ENCODE results near the gene CDH13.

Gene CDH13

DNA sequence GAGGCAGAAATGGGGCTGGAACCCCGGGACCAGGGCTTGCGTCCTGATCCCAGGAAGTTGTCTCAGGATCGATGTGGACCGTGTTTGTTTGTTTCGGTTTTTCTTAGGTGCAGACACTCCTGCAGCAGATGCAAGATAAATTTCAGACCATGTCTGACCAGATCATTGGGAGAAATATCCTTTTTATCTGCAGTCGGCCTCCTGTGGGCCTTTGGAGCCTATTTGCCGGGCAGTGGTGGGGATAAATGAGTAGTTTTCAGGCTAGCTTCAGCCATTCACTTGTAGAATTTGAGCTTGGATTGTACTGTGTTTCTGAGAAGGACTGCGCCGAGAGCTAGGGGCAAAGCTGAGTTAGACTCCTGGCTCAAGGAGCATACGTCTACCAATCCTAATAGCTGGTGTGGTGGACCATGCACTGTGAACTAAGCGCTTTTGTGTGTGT is 1181.8 kb downstream of the CDH13 start:
- Mint-ChIP-seq H3K4me1 (ENCODE audit: low read depth) (peaks cover 64% of the 10 kb centered on the region), H3K4me3 (peak overlapping the region; percentile 98), H3K27ac (peak overlapping the region; percentile 98), H3K27me3 (no peaks in the 10 kb centered on the region), H3K36me3 (ENCODE audit: low read depth) (peaks cover 58% of the 10 kb centered on the region), H3K9me3 (no peaks in the 10 kb centered on the region)
- intact Hi-C loops (cut with micrococcal nuclease): loop anchor here (5.0 kb wide), 2 partner anchors 36 to 89 kb away; partner anchors contain the start of gene MLYCD

DNA sequence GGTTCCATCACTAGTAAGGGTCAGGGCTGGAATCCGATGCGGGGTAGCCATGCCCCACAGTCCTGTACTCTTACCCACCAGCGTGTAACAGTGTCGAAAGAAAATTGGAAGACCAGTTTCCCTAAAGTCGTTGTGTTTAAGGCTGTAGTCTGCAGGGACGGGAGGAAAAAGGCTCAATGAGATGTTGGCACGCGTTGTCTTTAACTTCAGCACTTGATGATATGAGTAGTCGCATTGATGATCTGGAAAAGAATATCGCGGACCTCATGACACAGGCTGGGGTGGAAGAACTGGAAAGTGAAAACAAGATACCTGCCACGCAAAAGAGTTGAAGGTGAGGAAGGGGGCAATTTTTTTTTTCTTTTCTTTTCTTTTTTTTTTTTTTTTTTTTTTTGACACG is 1182.3 kb downstream of the CDH13 start:
- intact Hi-C loops (cut with micrococcal nuclease): loop anchor here (5.0 kb wide), 2 partner anchors 37 to 88 kb away; partner anchors contain the start of gene MLYCD
- Mint-ChIP-seq H3K4me3 (peak overlapping the region; percentile 98), H3K4me1 (ENCODE audit: low read depth) (peaks cover 64% of the 10 kb centered on the region), H3K27me3 (no peaks in the 10 kb centered on the region), H3K27ac (peak overlapping the region; percentile 98), H3K9me3 (no peaks in the 10 kb centered on the region), H3K36me3 (ENCODE audit: low read depth) (peaks cover 58% of the 10 kb centered on the region)

DNA sequence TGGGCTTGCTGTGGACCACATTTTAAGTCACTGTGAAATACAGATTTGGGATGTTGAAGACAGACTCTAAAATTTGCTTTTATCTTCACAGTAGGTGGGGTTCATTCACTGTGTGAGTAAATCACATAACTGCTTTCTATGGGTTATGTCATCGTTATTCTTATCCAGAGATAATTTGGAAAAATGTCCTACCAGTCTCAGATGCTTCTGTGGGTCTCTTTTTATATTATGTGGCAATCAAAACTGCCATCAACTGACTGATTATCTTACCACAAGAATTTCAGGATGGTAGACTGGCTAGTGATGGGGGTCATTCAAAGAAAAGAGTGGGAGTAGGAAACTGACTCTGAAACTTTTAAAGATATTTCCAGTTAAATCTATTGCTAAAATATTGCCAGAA is 1184.1 kb downstream of the CDH13 start:
- Mint-ChIP-seq H3K36me3 (ENCODE audit: low read depth) (peaks cover 58% of the 10 kb centered on the region), H3K4me1 (ENCODE audit: low read depth) (peaks cover 52% of the 10 kb centered on the region), H3K9me3 (no peaks in the 10 kb centered on the region), H3K27ac (no peak overlapping the region), H3K4me3 (no peak overlapping the region), H3K27me3 (no peaks in the 10 kb centered on the region)
- intact Hi-C loops (cut with micrococcal nuclease): no loop called here

DNA sequence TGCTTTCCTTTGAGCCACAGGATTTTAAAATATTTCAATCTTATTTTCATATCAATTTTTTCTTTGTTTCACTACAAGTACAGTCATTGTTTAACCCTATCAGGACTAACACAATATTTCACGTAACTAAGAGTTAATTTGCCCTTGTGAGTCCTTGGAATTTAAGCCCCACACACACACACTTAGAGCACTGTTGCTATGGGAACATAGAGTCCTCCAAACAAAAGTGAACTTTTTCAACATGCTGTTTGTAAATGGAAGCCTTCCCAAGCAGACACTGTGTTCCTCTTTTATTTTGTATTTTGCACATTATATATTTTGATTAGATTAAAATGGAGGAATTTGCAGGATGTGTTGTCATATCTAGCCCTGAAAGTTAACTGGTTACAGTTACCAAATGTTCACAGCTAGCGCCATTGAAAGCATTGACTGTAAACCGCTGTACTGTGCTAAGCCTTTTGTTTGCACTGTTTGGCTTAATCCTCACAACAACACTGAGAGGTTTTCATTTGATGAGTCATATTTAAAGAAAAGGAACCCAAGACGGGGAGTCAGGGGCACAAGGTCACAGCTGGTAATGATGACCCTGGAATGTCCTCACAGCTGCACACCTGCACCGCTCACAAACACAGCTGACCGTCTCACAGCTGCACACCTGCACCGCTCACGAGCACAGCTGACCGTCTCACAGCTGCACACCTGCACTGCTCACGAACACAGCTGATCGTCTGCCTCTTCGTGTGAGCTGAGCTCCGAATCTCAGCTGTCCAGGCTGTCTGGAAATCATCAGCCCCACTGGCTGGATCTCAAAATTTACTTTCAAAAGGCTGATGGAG is 1187.3 kb downstream of the CDH13 start:
- peaks cover 28% of the 10 kb centered on the region for H3K4me1 Mint-ChIP-seq (ENCODE audit: low read depth)
- no peaks in the 10 kb centered on the region for H3K27me3 Mint-ChIP-seq
- intact Hi-C loops (cut with micrococcal nuclease): no loop called here
- H3K36me3 Mint-ChIP-seq (ENCODE audit: low read depth): peaks cover 44% of the 10 kb centered on the region
- H3K4me3 Mint-ChIP-seq: no peak overlapping the region
- no peaks in the 10 kb centered on the region for H3K9me3 Mint-ChIP-seq
- H3K27ac Mint-ChIP-seq: no peak overlapping the region

DNA sequence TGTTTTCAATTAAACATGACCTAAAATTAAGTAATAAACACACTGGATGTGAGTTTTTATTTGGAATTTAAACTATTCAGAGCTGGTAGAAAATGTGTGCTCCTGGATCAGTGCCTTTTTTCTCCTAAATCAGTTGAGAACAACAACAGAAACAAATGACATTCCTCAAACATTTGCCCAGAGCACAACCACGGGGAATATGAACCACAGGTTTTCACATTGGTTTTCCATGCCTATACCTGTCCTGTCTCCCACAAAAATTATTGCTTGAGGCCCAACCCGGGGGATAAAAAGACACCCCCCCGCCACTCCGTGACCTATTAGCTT is 1187.9 kb downstream of the CDH13 start:
- peaks cover 22% of the 10 kb centered on the region for H3K4me1 Mint-ChIP-seq (ENCODE audit: low read depth)
- no peak overlapping the region for H3K27ac Mint-ChIP-seq
- intact Hi-C loops (cut with micrococcal nuclease): no loop called here

DNA sequence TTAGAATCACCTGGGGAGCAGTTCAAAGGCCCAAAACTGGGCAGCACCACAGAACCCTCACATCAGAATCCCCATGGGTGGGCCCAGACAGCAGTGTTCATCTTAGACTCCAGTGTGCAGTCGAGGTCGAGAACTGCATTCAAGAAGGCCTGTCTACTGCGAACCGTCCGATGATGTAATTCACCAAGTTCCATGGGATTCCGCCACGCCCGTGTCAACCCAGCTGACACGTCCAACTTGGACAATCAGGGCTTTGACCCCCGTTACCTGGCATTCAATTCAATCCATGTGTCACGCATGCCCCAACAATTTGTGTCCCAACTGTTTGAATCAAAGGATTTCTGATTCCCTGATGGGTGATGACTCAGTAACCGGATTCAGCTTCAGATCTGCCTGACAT is 1190.3 kb downstream of the CDH13 start:
- Mint-ChIP-seq H3K27ac (no peak overlapping the region), H3K4me1 (ENCODE audit: low read depth) (peaks cover 22% of the 10 kb centered on the region), H3K27me3 (peaks cover 1% of the 10 kb centered on the region), H3K36me3 (ENCODE audit: low read depth) (peaks cover 14% of the 10 kb centered on the region), H3K9me3 (no peaks in the 10 kb centered on the region), H3K4me3 (no peak overlapping the region)
- intact Hi-C loops (cut with micrococcal nuclease): no loop called here

More for the DNA sequence above, 1187.9 kb downstream of the CDH13 start:
- Mint-ChIP-seq H3K4me3 (no peak overlapping the region), H3K36me3 (ENCODE audit: low read depth) (peaks cover 38% of the 10 kb centered on the region), H3K9me3 (no peaks in the 10 kb centered on the region), H3K27me3 (no peaks in the 10 kb centered on the region)

DNA sequence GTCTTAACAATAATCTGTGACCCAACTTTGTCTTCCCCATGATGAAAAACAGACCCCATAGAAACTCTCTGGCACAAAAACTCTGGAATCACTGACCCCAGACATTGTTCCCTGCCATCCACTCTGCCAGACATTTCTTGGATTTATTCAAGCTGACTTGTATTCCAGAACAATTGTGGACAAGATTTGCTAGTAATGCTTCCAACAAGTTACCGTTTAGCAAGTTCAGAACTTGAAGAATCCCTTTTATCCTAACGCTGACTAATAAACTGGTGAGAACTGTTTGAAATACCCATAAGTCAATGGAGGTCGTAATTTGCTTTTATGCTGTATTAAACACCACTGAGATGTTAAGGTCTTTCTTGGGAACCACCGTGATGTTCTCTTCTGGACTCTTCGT is 1191.5 kb downstream of the CDH13 start:
- intact Hi-C loops (cut with micrococcal nuclease): no loop called here
- no peak overlapping the region for H3K27ac Mint-ChIP-seq
- H3K9me3 Mint-ChIP-seq: no peaks in the 10 kb centered on the region
- H3K4me1 Mint-ChIP-seq (ENCODE audit: low read depth): peaks cover 12% of the 10 kb centered on the region
- H3K36me3 Mint-ChIP-seq (ENCODE audit: low read depth): peaks cover 2% of the 10 kb centered on the region
- peaks cover 1% of the 10 kb centered on the region for H3K27me3 Mint-ChIP-seq
- no peak overlapping the region for H3K4me3 Mint-ChIP-seq

DNA sequence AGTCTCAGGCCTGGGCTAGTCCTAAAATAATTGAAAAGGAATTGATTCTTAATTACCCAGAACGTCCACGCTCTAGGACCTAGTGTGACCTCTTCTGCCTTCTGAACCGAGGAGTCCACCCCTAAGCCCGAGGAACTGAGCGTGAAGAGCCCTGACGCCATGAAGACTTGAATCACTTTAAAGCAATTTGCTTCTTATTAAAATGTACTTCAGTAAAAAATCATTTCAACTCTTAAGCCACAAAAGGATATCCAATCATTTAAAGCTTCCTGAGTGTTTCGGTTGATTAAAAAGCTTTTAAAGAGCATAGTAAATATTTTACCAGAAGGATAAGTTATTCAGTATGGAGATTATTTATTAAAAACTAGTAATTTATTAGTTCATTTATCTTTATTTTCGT is 1192.6 kb downstream of the CDH13 start:
- no peak overlapping the region for H3K27ac Mint-ChIP-seq
- intact Hi-C loops (cut with micrococcal nuclease): no loop called here
- H3K36me3 Mint-ChIP-seq (ENCODE audit: low read depth): no peaks in the 10 kb centered on the region
- no peaks in the 10 kb centered on the region for H3K9me3 Mint-ChIP-seq
- H3K4me1 Mint-ChIP-seq (ENCODE audit: low read depth): peaks cover 2% of the 10 kb centered on the region
- H3K27me3 Mint-ChIP-seq: peaks cover 2% of the 10 kb centered on the region
- no peak overlapping the region for H3K4me3 Mint-ChIP-seq

DNA sequence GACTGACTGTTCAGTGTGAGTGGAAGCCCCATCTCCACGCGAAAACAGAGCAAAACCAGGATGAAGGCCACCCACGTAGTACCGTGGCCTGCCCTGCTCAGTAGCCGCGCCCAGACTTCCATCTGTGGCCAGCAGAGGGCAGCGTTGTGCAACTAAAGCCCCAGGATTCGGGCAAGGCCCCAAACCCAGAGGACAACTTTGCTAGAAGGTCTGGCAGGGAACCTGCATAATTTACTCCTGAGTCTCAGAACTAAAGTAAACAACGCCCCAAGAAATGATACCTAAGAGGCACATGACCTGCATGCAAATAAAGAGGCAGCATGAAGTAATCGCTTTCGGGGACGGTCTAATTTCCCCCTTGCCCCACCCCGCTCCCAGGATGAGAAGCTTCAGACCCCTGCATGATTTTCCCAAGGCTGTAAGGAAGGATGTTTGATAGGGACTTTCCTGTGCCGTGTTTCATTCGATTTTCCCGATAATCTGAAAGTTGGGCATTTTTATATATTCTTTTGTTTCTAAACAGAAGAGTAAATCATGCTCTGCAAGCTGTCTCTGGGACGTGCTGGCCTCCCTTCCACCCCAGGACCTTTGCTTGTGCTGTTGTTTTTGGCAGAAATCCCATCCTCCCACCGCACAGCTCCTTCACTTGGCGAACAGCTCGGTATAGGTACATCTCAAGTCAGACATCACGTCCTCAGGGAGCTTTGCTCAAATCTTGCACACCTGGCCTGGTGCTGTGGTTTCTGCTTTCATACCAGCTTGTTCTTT is 1199.6 kb downstream of the CDH13 start:
- intact Hi-C loops (cut with micrococcal nuclease): loop anchor here (1.0 kb wide), 1 partner anchor 52 kb away; no protein-coding TSS in a partner anchor
- H3K4me1 Mint-ChIP-seq (ENCODE audit: low read depth): peaks cover 5% of the 10 kb centered on the region
- no peak overlapping the region for H3K4me3 Mint-ChIP-seq
- no peaks in the 10 kb centered on the region for H3K36me3 Mint-ChIP-seq (ENCODE audit: low read depth)
- H3K27me3 Mint-ChIP-seq: peaks cover 3% of the 10 kb centered on the region
- H3K27ac Mint-ChIP-seq: no peak overlapping the region
- H3K9me3 Mint-ChIP-seq: no peaks in the 10 kb centered on the region

DNA sequence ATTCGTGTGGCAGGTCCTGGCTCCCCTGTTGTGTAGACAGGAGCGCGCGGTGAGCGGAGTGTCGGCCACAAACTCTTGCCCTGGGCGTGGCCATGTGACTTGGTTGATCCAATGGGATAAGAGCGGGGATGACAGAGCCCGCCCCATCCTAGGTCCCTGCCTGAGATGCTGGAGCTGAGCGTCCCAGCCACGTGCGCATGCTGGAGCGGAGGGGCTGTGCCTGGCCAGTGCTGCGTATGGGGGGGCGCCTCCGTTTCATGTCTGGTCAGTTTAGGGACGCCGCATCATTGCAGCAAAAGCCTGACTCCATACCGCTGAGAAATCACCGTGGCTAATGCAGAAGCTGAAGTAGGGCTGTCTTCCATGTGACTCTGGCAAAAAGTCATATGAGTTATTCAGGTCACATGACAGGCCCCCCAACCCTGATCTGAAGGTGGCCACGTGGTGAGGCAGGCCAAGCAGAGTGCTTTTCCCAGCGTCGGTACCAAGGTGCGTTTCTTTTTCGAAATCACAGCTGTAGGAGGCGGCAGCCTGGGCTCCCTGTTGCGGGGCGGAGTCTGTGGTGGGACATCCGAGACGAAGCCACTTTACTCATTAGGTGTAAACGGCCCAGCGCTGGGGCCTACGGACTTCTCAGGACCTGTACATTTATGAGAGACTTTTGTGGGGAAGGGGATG is 1203.5 kb downstream of the CDH13 start:
- no peak overlapping the region for H3K4me3 Mint-ChIP-seq
- H3K27ac Mint-ChIP-seq: no peak overlapping the region
- H3K9me3 Mint-ChIP-seq: no peaks in the 10 kb centered on the region
- H3K4me1 Mint-ChIP-seq (ENCODE audit: low read depth): peaks cover 7% of the 10 kb centered on the region
- no peaks in the 10 kb centered on the region for H3K36me3 Mint-ChIP-seq (ENCODE audit: low read depth)
- H3K27me3 Mint-ChIP-seq: peaks cover 4% of the 10 kb centered on the region
- intact Hi-C loops (cut with micrococcal nuclease): no loop called here

DNA sequence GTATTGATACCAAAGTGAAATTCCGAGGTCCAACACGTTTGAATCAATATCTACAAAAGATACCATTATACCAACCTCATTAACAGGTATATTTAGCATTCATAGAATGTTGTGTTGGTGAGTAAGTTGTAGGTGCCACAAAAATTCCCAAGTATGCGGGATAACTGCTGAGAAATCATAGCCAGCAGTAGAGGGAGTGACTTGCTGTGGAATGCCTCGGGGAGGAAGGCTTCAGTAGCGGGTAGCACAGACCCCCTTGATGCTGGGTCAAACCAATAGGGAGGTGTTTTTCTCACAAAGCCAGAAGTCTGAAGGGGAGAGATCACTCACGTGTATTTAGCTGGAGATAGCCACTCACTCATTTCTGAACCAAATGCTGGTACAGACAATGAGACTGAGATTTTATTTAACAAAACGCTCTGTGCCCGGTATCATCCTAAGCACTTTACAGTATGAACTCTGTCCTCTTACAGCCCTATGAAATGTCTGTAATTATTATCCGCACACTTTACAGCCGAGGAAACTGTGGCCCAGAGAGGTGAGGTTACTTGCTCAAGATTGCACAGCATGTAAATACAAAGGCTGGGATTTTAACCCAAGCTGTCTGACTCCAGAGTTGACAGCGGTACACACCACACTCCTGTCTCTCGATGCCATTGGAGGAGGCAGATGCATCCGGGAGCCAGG is 1204.1 kb downstream of the CDH13 start:
- H3K4me3 Mint-ChIP-seq: no peak overlapping the region
- H3K36me3 Mint-ChIP-seq (ENCODE audit: low read depth): no peaks in the 10 kb centered on the region
- H3K27me3 Mint-ChIP-seq: peaks cover 4% of the 10 kb centered on the region
- H3K9me3 Mint-ChIP-seq: no peaks in the 10 kb centered on the region
- no peak overlapping the region for H3K27ac Mint-ChIP-seq
- intact Hi-C loops (cut with micrococcal nuclease): no loop called here
- peaks cover 8% of the 10 kb centered on the region for H3K4me1 Mint-ChIP-seq (ENCODE audit: low read depth)

DNA sequence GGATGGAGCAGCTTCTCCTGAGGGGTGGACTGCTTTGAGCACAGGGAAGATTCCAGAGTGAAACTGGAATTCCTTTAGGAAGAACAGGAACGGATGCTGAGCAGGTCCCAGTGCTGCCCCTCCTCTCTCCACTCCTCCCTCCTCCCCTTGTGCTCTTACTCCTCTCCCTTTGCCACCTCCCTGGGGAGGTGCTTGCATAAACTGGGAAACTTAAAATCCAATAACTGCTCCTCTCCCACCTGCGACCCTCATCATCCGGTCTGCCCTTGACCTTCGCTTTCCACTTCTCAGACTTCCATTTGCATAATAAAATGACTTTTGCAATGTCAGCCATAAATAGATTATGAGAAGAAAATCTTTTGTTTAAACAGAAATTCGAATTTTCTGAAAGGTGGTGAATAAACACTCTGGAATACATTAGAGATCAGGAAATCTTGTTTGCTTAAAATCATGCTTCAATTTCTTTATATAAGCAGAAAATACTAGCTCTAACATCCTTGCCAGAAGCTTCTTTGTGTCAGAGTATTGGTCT is 1204.8 kb downstream of the CDH13 start:
- Mint-ChIP-seq H3K36me3 (ENCODE audit: low read depth) (no peaks in the 10 kb centered on the region), H3K27me3 (peaks cover 4% of the 10 kb centered on the region), H3K27ac (no peak overlapping the region)

DNA sequence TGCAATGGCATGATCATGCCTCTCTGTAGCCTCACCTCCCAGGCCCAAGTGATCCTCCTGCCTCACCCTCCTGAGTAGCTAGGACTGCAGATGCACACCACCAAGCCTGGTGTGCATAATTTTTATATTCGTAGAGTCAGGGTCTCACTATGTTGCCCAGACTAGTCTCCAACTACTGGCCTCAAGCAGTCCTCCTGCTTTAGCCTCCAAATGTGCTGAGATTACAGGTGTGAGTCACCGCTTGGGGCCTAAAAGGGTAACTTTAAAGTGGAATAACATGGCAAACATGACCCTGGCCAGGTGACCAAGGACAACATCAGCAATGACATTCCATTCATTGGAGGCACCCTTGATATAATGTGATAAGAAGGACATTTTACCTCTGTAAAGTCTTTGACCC is 1207.2 kb downstream of the CDH13 start:
- intact Hi-C loops (cut with micrococcal nuclease): no loop called here
- Mint-ChIP-seq H3K9me3 (no peaks in the 10 kb centered on the region), H3K27me3 (peaks cover 10% of the 10 kb centered on the region), H3K4me3 (no peak overlapping the region), H3K4me1 (ENCODE audit: low read depth) (peaks cover 11% of the 10 kb centered on the region), H3K27ac (no peak overlapping the region), H3K36me3 (ENCODE audit: low read depth) (no peaks in the 10 kb centered on the region)

More for the DNA sequence above, 1204.8 kb downstream of the CDH13 start:
- intact Hi-C loops (cut with micrococcal nuclease): no loop called here
- Mint-ChIP-seq H3K4me3 (no peak overlapping the region), H3K4me1 (ENCODE audit: low read depth) (peaks cover 11% of the 10 kb centered on the region), H3K9me3 (no peaks in the 10 kb centered on the region)
